GM06990 (cell line): Measurements from ENCODE around the gene MTMR3.

Source experiments
- DNase-seq: peaks from one replicate; pipeline ENCODE4 v3.0.0-alpha.2; 2011; ENCODE audit not compliant: insufficient read length; ENCODE audit errors: extremely low read depth
- H3K27me3 ChIP-seq: replicated peaks from 2 replicates; pipeline ENCODE4 v1.6.0; 2011; ENCODE audit warnings: low read length; ENCODE audit not compliant: control insufficient read depth, insufficient read depth
- H3K36me3 ChIP-seq: 2 replicates; pipeline ENCODE4 v1.5.1; 2011; ENCODE audit warnings: low read length; ENCODE audit not compliant: control insufficient read depth, insufficient read depth
- H3K4me3 ChIP-seq: replicated peaks from 2 replicates; pipeline ENCODE4 v1.5.1; 2011; ENCODE audit warnings: low read depth, mild to moderate bottlenecking, control low read depth, low read length
- TF ChIP-seq, protein P1 (sequence below): IDR thresholded peaks from 2 replicates; pipeline ENCODE4 v1.5.1; 2011; ENCODE audit warnings: low read length, control low read depth, mild to moderate bottlenecking, inconsistent platforms; ENCODE audit not compliant: insufficient read depth, poor library complexity, severe bottlenecking

MTMR3 gene

DNA sequence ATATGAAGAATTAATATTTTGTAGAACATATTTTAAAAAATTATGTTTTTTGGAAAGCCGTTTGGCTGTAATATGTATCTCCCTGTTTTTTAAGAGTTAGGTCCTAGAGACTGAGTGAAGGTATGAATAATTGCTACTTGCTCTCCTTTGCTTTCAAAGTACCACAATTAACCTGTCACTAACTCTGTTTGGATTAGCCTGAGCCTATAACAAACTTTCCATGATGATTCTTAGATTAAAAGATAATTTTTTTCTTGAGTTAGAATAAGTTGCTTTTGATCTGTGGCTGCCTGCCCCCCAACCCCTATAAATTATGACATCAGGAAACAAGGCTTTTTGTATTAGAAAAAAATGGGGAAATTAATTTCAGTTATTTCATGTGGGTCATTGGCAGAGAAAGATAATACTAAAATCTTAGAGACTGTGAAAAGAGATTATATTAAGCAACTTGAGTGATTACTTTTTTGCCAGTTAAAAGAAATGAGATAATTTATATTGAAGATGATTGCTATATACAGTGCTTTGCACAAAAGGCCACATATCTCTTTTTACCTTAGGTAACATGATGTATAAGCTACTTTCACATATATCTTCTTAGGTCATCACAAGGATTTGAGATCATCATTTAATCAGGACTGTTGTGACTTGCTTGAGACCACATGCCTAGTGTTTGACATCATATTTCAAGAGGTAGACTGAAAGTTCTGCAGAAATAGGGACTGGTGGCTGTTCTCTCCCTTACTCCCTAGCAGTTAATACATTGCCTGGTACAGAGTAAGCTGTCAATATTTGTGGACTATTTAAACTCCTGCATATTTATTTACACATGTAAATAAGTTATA is 9.6 kb downstream of the MTMR3 start:
- no peaks in the 10 kb centered on the region for H3K27me3 ChIP-seq
- H3K4me3 ChIP-seq = no peak overlapping the region
- TF ChIP-seq, protein P1, sequence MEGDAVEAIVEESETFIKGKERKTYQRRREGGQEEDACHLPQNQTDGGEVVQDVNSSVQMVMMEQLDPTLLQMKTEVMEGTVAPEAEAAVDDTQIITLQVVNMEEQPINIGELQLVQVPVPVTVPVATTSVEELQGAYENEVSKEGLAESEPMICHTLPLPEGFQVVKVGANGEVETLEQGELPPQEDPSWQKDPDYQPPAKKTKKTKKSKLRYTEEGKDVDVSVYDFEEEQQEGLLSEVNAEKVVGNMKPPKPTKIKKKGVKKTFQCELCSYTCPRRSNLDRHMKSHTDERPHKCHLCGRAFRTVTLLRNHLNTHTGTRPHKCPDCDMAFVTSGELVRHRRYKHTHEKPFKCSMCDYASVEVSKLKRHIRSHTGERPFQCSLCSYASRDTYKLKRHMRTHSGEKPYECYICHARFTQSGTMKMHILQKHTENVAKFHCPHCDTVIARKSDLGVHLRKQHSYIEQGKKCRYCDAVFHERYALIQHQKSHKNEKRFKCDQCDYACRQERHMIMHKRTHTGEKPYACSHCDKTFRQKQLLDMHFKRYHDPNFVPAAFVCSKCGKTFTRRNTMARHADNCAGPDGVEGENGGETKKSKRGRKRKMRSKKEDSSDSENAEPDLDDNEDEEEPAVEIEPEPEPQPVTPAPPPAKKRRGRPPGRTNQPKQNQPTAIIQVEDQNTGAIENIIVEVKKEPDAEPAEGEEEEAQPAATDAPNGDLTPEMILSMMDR = no peak
- no peaks in the 10 kb centered on the region for H3K36me3 ChIP-seq
- no peak for DNase-seq

DNA sequence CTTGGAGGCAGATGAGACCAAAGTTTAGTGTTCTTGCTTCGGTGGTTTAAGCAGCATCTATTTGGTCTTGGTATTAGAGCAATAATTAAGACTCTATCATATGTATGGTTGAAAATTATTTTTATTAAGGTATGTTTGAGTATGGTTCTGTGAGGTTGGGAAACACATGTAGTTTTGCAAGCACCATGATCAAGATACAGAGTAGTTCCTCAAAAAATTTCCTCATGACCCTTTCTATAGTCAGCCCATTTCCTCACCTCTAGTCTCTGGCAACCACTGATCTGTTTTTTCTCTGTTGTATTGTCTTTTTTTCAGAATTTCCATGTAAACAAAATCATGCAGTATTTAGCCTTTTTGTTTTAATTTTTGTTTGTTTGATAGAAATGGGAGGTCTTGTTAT is 18.4 kb downstream of the MTMR3 start:
- Histone ChIP-seq H3K27me3 (no peaks in the 10 kb centered on the region), H3K4me3 (no peak overlapping the region), H3K36me3 (no peaks in the 10 kb centered on the region)
- TF ChIP-seq, protein P1 = no peak
- no peak for DNase-seq

DNA sequence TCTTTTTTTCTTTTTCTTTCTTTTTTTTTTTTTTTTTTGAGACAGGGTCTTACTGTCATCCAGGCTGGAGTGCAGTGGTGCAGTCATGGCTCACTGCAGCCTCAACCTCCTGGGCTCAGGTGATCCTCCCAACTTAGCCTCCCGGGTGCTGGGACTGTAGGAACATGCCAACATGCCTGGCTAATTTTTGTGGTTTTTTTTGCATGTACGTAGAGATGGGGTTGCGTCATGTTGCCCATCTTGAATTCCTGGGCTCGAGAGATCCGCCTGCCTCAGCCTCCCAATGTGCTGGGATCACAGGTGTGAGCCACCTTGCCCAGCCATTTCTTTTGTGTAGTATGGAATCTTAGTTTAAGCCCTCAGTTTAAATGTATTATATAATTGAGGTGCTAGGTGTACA is 20.4 kb downstream of the MTMR3 start:
- no peak for DNase-seq
- TF ChIP-seq, protein P1 = no peak

DNA sequence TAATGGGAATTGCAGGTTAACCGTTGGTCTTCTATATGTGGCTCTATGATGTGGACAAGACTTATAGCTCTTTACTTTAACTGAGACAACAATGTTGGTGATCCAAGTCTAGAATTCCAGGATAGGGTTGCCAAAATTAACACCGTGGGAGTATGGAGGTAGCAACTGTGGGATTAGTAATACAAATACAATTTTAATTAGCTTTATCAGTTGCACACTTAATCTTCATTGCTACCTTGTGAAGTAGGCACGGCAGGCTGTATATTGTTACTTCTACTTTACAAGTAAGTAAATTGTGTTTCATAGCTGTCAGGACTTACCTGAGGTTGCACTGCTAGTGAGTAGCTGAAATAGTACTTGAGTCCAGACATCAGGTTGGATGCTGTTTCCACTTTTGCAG is 21.0 kb downstream of the MTMR3 start:
- Histone ChIP-seq H3K27me3 (no peaks in the 10 kb centered on the region), H3K4me3 (no peak overlapping the region), H3K36me3 (no peaks in the 10 kb centered on the region)
- DNase-seq = no peak
- TF ChIP-seq, protein P1 = no peak

More for the DNA sequence above, 20.4 kb downstream of the MTMR3 start:
- Histone ChIP-seq H3K4me3 (no peak overlapping the region), H3K36me3 (no peaks in the 10 kb centered on the region), H3K27me3 (no peaks in the 10 kb centered on the region)

DNA sequence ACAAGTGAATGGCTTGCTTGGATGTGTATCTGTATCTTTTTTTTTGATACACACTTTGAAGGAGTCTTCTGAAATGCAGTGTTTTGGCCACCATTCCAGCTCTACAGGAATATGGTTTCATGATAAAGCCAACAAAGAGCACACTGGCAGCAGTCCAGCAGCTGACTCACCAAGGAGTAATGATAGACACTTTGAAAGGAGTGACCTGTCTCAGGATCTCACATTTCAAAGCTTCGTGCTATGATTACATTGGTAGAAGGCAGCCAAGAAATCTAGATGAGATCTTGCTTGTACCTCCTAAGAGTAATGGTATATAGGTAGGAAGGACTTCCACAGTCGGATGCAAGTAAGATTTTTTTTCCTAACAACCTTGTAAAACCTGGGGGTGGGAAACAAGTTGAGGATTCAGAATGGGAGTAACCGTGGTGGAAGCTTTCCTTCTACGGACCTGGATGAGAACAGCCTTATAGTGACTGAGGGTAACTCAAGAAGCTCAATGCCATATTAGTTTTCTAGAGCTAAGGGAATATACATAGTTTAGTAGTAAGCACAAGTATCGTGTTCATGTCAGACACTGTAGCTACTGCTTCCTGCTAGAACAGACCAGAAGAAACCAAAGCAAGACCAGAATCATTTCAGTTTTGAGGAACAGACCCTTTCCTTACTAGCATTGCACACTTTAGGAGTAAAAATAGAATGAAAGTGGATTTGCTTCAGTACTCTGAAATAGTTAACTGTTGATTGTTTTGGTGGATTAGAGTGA is 25.0 kb downstream of the MTMR3 start:
- TF ChIP-seq, protein P1 = no peak
- no peaks in the 10 kb centered on the region for H3K27me3 ChIP-seq
- no peak overlapping the region for H3K4me3 ChIP-seq
- H3K36me3 ChIP-seq = no peaks in the 10 kb centered on the region
- no peak for DNase-seq
